Measurements from ENCODE around the gene PHF11. TPM values are rescaled to one million over a fixed set of nuclear protein-coding genes. Genes with fewer than 3 reads are reported as not detected.
A peak's percentile ranks its signal among the peaks of the same experiment; 100 is the strongest.

The PHF11 gene
- total and polyA plus RNA-seq, 12 donors, result 16.6 to 61.2 (median 21.2) TPM

DNA sequence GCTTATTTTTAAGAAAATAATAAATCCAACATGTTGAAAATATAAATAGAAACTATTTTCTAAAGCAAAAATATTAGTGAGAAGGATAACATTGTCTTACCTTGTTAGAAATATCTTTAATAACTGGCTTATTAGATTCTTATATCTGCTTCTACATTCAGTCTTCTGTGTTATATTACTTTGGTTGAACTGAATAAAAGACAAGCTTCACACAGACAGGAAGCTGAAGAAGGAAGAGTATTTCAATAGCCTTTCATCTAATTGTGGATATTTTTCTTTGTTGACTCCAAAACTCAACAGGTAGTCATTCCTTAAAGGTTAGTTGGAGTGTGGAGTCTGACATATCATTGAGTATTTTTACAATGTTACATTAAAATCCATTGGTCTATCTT, 40.8 kb upstream of the PHF11 start:
- Histone ChIP-seq H3K4me1 (peaks cover 0 to 21% (median 0%) of the 10 kb centered on the region in 9 donors), H3K36me3 (peaks cover 0 to 27% (median 0%) of the 10 kb centered on the region in 9 donors), H3K27me3 (no peaks in the 10 kb centered on the region), H3K9me3 (no peaks in the 10 kb centered on the region), H3K4me3 (no peak overlapping the region), H3K27ac (peak overlapping the region in 1 of 10 donors; percentile 16)
- TF ChIP-seq, protein P1, sequence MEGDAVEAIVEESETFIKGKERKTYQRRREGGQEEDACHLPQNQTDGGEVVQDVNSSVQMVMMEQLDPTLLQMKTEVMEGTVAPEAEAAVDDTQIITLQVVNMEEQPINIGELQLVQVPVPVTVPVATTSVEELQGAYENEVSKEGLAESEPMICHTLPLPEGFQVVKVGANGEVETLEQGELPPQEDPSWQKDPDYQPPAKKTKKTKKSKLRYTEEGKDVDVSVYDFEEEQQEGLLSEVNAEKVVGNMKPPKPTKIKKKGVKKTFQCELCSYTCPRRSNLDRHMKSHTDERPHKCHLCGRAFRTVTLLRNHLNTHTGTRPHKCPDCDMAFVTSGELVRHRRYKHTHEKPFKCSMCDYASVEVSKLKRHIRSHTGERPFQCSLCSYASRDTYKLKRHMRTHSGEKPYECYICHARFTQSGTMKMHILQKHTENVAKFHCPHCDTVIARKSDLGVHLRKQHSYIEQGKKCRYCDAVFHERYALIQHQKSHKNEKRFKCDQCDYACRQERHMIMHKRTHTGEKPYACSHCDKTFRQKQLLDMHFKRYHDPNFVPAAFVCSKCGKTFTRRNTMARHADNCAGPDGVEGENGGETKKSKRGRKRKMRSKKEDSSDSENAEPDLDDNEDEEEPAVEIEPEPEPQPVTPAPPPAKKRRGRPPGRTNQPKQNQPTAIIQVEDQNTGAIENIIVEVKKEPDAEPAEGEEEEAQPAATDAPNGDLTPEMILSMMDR (IDR thresholded peaks at IDR 0.05), result no peak
- DNase-seq (no peak), ATAC-seq (no peak)
- intact Hi-C loops (cut with DNase I), result no loop called here

DNA sequence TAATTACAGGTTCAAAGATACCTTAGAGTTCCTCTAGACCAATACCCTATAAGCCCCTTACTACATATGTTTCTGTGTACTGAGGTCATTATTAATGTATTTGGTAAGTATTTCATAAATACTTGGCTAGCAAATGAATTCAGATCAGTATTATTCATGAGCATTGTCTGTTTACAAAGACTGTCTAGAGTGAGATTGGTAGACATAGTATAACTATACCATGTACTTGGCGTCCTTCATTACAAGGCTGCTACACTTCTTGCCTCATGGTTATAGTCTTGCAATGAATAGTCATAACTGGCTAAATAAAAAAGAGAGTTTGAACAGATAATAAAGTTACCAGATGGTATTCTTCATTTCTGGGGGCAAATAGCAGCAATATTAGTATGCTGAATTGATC, 39.6 kb upstream of the PHF11 start:
- peaks cover 0 to 39% (median 5%) of the 10 kb centered on the region in 9 donors for H3K36me3 ChIP-seq
- peaks cover 0 to 13% (median 0%) of the 10 kb centered on the region in 9 donors for H3K4me1 ChIP-seq
- H3K9me3 ChIP-seq, result no peaks in the 10 kb centered on the region
- intact Hi-C loops (cut with DNase I), result no loop called here
- DNase-seq, result no peak
- no peak for ATAC-seq
- WGBS, 2 donors, result 97 to 98% methylated on average over 1 of the region's 1 CpG
- TF ChIP-seq, protein P1 (IDR thresholded peaks at IDR 0.05), result no peak
- no peaks in the 10 kb centered on the region for H3K27me3 ChIP-seq
- no peak overlapping the region for H3K4me3 ChIP-seq
- H3K27ac ChIP-seq, result no peak overlapping the region

DNA sequence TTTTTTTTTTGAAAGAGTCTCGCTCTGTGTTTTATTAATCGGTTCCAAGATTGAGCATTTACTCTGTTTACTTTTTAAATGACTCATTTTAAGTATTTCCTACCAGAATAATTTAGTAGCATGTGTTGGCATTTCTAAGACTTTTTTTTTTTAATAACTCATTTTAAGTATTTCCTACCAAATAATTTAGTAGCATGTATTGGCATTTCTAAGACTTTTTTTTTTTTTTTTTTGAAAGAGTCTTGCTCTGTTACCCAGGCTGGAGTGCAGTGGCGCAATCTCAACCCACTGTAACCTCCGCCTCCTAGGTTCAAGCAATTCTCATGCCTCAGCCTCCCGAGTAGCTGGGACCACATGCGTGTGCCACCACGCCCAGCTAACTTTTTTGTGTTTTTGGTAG, 38.5 kb upstream of the PHF11 start:
- peaks cover 0 to 3% (median 0%) of the 10 kb centered on the region in 11 donors for H3K9me3 ChIP-seq
- H3K36me3 ChIP-seq, result peaks cover 0 to 44% (median 15%) of the 10 kb centered on the region in 9 donors
- DNase-seq (no peak), ATAC-seq (no peak)
- no peak overlapping the region for H3K27ac ChIP-seq
- TF ChIP-seq, protein P1 (IDR thresholded peaks at IDR 0.05), result no peak
- intact Hi-C loops (cut with DNase I), result no loop called here
- H3K27me3 ChIP-seq, result no peaks in the 10 kb centered on the region
- 93 to 95% methylated on average over 7 of the region's 7 CpGs for WGBS, 2 donors
- no peak overlapping the region for H3K4me3 ChIP-seq
- H3K4me1 ChIP-seq, result peaks cover 0 to 13% (median 0%) of the 10 kb centered on the region in 9 donors

DNA sequence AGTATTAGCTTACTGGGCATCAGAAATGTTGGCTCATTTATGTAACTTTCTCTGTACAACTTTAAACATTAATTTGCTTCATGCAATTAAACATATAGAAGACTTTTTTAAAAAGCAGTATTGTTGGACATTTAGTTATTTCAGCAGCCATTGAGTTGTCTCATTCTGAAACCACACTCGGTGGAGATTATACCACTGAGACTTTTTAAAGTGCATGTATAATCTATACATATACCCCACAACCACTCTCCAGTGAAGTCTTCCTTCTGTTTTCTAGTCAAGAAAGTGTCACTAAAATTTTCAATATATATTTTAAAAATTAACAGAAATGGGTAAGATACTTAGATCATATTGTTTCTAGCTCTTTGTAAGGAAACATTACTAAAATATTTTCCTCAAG, 36.2 kb upstream of the PHF11 start:
- DNase-seq, result no peak
- WGBS, 2 donors, result 100% methylated on average over 1 of the region's 1 CpG
- no peak overlapping the region for H3K27ac ChIP-seq
- intact Hi-C loops (cut with DNase I), result no loop called here
- no peaks in the 10 kb centered on the region for H3K27me3 ChIP-seq
- TF ChIP-seq, protein P1 (IDR thresholded peaks at IDR 0.05), result no peak
- ATAC-seq, result no peak
- H3K4me1 ChIP-seq, result peaks cover 0 to 17% (median 4%) of the 10 kb centered on the region in 9 donors
- no peak overlapping the region for H3K4me3 ChIP-seq
- peaks cover 0 to 57% (median 39%) of the 10 kb centered on the region in 9 donors for H3K36me3 ChIP-seq
- H3K9me3 ChIP-seq, result peaks cover 0 to 16% (median 4%) of the 10 kb centered on the region in 11 donors

Data from heart right ventricle (tissue), 16 donors.